Adrenal gland (tissue), 12 donors: Measurements from ENCODE around the gene PEPD. TPM values are rescaled to one million over a fixed set of nuclear protein-coding genes. Genes with fewer than 3 reads are reported as not detected.
"Not testable (repeated sequence)": the region's sequence is repeated elsewhere in the genome, so short reads cannot be mapped to it uniquely, and the experiment has no call there.

ENCODE experiments used
- DNase-seq, 7 donors: peaks; one replicate each; pipeline ENCODE4 v3.0.0-alpha.2; 2019 to 2020
- H3K27ac ChIP-seq, 5 donors: fragments of 200-600 bp; sonication (generic) in 4 of 5; 1 replicate in 3 of 5; 2 replicates in 2 of 5; pipeline versions ENCODE4 v1.5.1 to v1.8.0; 2016 to 2020; ENCODE audit warnings: mild to moderate bottlenecking in 1 of 5
- H3K27me3 ChIP-seq: fragments of 200-600 bp; 2 replicates; pipeline ENCODE4 v1.8.0; 2021
- H3K36me3 ChIP-seq, 2 donors: fragments of 200-600 bp; replicated peaks in 1 of 2; 1 replicate in 1 of 2; 2 replicates in 1 of 2; pipeline versions ENCODE4 v1.5.1 to v1.8.0; 2018 to 2022
- H3K4me1 ChIP-seq, 2 donors: fragments of 200-600 bp; replicated peaks in 1 of 2; 1 replicate in 1 of 2; 2 replicates in 1 of 2; pipeline versions ENCODE4 v1.5.1 to v1.8.0; 2018 to 2021
- H3K4me3 ChIP-seq, 4 donors: fragments of 200-600 bp; sonication (generic) in 3 of 4; one replicate each; pipeline ENCODE4 v1.5.1; 2016 to 2018
- H3K9me3 ChIP-seq, 3 donors: fragments of 200-600 bp; sonication (generic) in 1 of 3; replicated peaks in 1 of 3; 1 replicate in 2 of 3; 2 replicates in 1 of 3; pipeline versions ENCODE4 v1.5.1 to v1.8.0; 2016 to 2021
- POLR2A ChIP-seq, 2 donors: fragments of 450-650 bp; IDR thresholded peaks; one replicate each; pipeline ENCODE4 v1.6.1; 2017; ENCODE audit warnings: antibody characterized with exemption in 2 of 2, mild to moderate bottlenecking in 2 of 2, moderate library complexity in 1 of 2
- WGBS, 4 donors: extraction: QIAGEN DNeasy Blood & Tissue Kit in 2 of 4; methylation state at CpG; one replicate each; pipeline versions ENCODE4 v1.1.5 to v1.1.7; 2013 to 2017; 5-methylcytosine and 5-hydroxymethylcytosine counted together
- intact Hi-C, 2 donors: fragments of 100-400 bp; cut with DNase I; formaldehyde crosslinking; loops; one replicate each; pipeline versions ENCODE4 v1.14.1 to v1.15.0; 2022 to 2023
- polyA plus RNA-seq, 3 donors: library from polyadenylated mRNA; stranded (reverse); fragments of 200-250 nt in 2 of 3; fragments of 350-450 nt in 1 of 3; fragmentation: Illumina TruSeq in 1 of 3; extraction: RNeasy Lipid Tissue Mini Kit (QIAGEN cat#74804) in 1 of 3; gene quantifications; one replicate each; pipeline ENCODE4 v1.2.3, GENCODE V29; 2013 to 2014
- total RNA-seq, 9 donors: library from RNA; depleted of rRNA in 4 of 9; stranded (reverse); fragments of >200 nt in 4 of 9; fragments of 120-200 nt in 1 of 9; fragmentation: NEBNext Ultra II Directional in 1 of 9; extraction: Animal tissue kit (Norgen Biotek cat#: 25700) in 1 of 9; gene quantifications; one replicate each; pipeline versions ENCODE4 v1.1.0 to v1.2.4, GENCODE V29; 2013 to 2023
- TF ChIP-seq, protein P1 (sequence below), 6 experiments: fragments of 450-650 bp in 4 of 6; fragments of 200-600 bp in 2 of 6; sonication (generic) in 1 of 6; IDR thresholded peaks; 1 replicate in 5 of 6; 2 replicates in 1 of 6; pipeline versions ENCODE4 v1.5.1 to v1.8.0; 2016 to 2021; ENCODE audit warnings: antibody characterized with exemption in 6 of 6, mild to moderate bottlenecking in 2 of 6, moderate library complexity in 1 of 6
- donor health status: healthy with polysubstance abuse.
- donor health status: Bipolar disorder and iron deficiency.
- donor health status: DM: yes; HTN: yes; CAD: no.
- donor health status: DM: no; HTN: no; CAD: no.
- donor health status: DM: no; HTN: no; CAD: no.
- donor health status: DM: yes; HTN: yes; CAD: no.

The PEPD gene
- total and polyA plus RNA-seq, 12 donors = 24.4 to 311 (median 116) TPM

DNA sequence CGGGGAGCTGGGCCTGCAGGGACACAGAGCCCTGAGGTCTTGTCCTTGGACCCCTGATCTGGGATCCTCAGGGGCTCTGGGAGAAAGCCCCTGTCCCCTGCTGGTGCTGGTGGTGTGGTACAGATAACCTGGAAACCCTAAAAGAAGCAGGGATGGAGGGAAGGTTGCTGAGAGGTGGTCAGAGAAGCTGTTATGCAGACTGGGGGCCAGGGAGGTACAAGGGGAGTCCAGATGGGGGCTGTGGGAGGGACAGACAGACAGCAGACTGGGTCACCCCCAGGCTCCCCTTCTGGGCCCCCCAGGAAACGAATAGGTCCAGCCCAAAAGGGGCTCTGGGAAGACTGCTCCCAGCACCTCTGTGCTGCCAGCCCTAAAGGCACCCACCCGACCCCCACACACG lies 34.7 kb upstream of the PEPD start:
- no peak for DNase-seq
- no peak overlapping the region for H3K27ac ChIP-seq
- intact Hi-C loops = no loop called here
- no peaks in the 10 kb centered on the region for H3K36me3 ChIP-seq
- no peaks in the 10 kb centered on the region for H3K27me3 ChIP-seq
- WGBS, 4 donors = 53 to 72% (median 61%) methylated on average over 2 to 4 of the region's 4 CpGs
- no peak overlapping the region for H3K4me3 ChIP-seq
- no peak for TF ChIP-seq POLR2A (IDR thresholded peaks at IDR 0.05)
- TF ChIP-seq, protein P1, sequence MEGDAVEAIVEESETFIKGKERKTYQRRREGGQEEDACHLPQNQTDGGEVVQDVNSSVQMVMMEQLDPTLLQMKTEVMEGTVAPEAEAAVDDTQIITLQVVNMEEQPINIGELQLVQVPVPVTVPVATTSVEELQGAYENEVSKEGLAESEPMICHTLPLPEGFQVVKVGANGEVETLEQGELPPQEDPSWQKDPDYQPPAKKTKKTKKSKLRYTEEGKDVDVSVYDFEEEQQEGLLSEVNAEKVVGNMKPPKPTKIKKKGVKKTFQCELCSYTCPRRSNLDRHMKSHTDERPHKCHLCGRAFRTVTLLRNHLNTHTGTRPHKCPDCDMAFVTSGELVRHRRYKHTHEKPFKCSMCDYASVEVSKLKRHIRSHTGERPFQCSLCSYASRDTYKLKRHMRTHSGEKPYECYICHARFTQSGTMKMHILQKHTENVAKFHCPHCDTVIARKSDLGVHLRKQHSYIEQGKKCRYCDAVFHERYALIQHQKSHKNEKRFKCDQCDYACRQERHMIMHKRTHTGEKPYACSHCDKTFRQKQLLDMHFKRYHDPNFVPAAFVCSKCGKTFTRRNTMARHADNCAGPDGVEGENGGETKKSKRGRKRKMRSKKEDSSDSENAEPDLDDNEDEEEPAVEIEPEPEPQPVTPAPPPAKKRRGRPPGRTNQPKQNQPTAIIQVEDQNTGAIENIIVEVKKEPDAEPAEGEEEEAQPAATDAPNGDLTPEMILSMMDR (IDR thresholded peaks at IDR 0.05) = no peak
- no peaks in the 10 kb centered on the region for H3K9me3 ChIP-seq
- no peaks in the 10 kb centered on the region for H3K4me1 ChIP-seq

DNA sequence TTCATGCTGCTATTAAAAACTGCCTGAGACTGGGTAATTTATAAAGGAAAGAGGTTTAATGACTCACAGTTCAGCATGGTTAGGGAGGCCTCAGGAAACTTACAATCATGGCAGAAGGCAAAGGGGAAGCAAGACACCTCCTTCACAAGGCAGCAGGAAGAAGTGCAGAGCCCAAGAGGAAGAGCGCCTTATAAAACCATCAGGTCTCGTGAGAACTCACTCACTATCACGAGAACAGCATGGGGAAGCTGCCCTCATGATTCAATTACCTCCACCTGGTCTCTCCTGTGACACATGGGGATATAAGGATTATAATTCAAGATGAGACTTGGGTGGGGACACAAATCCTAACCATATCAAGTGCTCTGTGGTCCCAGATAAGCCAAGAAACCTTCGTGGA lies 34.1 kb upstream of the PEPD start:
- DNase-seq, H3K36me3 ChIP-seq, H3K27ac ChIP-seq, intact Hi-C loops, H3K4me1 ChIP-seq, H3K9me3 ChIP-seq, H3K4me3 ChIP-seq, H3K27me3 ChIP-seq: not testable (repeated sequence)
- WGBS, 4 donors = 56 to 67% (median 59%) methylated on average over 3 to 4 of the region's 4 CpGs

DNA sequence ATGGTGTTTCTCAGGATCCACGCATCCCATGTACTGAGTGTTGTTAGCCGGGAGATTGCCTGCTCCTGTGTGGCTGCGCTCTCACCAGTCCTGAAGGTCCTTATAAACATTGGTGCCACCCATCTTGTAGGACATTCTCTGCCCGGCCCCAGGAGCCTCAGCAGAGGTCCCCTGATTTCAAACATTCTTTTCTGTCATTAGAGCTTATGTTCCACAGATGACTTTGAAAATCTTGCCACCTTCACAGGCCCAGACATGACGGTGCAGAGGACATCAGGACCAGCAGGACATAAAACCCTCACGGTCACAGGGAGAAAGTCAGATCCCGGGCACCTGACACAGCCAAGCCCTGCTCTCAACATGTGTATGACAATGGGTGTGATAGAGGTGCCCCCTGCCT lies 33.2 kb upstream of the PEPD start:
- intact Hi-C loops = no loop called here
- H3K9me3 ChIP-seq = no peaks in the 10 kb centered on the region
- no peak for DNase-seq
- no peaks in the 10 kb centered on the region for H3K27me3 ChIP-seq
- H3K4me1 ChIP-seq = no peaks in the 10 kb centered on the region
- no peaks in the 10 kb centered on the region for H3K36me3 ChIP-seq
- H3K4me3 ChIP-seq = no peak overlapping the region
- 81 to 87% (median 85%) methylated on average over 4 to 7 of the region's 7 CpGs for WGBS, 4 donors
- no peak overlapping the region for H3K27ac ChIP-seq
- TF ChIP-seq, protein P1 (IDR thresholded peaks at IDR 0.05) = no peak
- no peak for TF ChIP-seq POLR2A (IDR thresholded peaks at IDR 0.05)

DNA sequence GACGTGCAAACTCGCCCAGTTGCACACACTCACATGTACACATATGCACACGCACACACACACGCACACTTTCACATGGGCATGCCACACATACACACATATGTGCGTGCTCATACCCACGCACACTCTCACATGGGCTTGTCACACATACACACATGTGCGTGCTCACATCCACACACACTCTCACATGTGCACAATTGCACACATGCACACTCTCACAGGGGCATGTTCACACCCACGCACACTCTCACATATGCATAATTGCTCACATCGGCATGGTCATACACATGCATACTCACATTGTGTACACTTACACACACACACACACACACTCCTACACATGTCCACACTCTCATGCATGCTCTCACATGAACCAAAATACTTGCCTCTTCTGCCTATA lies 32.8 kb upstream of the PEPD start:
- H3K27me3 ChIP-seq = no peaks in the 10 kb centered on the region
- no peaks in the 10 kb centered on the region for H3K4me1 ChIP-seq
- H3K9me3 ChIP-seq = no peaks in the 10 kb centered on the region
- no peak for TF ChIP-seq POLR2A (IDR thresholded peaks at IDR 0.05)
- TF ChIP-seq, protein P1 (IDR thresholded peaks at IDR 0.05) = no peak
- no peak overlapping the region for H3K4me3 ChIP-seq
- DNase-seq = no peak
- no peaks in the 10 kb centered on the region for H3K36me3 ChIP-seq
- intact Hi-C loops = no loop called here
- H3K27ac ChIP-seq = no peak overlapping the region
- WGBS, 4 donors = 86 to 89% (median 87%) methylated on average over 8 to 9 of the region's 9 CpGs

DNA sequence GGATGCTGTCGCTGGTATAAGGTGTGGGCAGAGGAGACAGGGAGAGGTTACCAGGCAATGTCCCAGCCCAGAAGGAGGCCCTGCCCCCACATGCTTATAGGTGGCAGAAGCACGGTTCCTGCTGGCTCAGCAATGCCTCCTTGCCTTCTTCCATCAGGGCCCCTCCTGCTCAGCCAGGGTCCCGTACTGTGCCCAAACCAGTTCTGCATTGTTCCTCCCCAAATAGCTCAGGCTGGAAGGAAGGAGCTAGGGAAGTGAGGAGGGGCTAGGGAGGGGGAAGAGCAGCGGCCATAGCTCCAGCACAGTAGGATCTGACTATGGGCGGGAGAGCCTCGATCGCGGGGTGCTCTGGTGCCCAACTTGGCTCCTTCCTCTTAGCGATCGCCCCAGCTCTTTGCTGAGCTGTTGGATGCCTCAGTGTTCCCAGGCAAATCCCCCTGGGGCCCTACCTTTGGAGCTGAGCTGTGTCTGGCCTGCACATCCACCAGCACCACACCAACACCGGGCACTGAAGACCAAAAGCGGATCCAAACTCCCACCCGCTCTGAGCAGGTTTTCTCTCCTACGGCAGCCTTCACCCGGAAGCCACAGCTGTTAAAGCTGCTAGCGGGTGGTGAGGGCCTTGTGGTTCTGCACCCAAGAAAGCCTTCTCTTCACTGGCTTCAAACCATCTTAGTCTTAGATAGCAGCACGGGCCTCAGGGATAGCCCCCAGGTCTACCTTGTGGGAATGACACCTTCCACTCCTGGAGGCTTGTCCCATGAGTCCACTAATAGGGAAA lies 32.1 kb upstream of the PEPD start:
- H3K4me3 ChIP-seq = no peak overlapping the region
- no peaks in the 10 kb centered on the region for H3K27me3 ChIP-seq
- no peaks in the 10 kb centered on the region for H3K4me1 ChIP-seq
- H3K36me3 ChIP-seq = no peaks in the 10 kb centered on the region
- H3K27ac ChIP-seq = no peak overlapping the region
- no peaks in the 10 kb centered on the region for H3K9me3 ChIP-seq
- WGBS, 4 donors = 82 to 85% (median 83%) methylated on average over 15 to 17 of the region's 17 CpGs
- intact Hi-C loops = no loop called here
- no peak for DNase-seq
- no peak for TF ChIP-seq POLR2A (IDR thresholded peaks at IDR 0.05)
- TF ChIP-seq, protein P1 (IDR thresholded peaks at IDR 0.05) = no peak
